ENCODE results near the gene SUPT5H. TPM values are rescaled to one million over a fixed set of nuclear protein-coding genes. Genes with fewer than 3 reads are reported as not detected.

The SUPT5H gene
- total RNA-seq, 1 donor from 2014 or later, result 139 TPM

DNA sequence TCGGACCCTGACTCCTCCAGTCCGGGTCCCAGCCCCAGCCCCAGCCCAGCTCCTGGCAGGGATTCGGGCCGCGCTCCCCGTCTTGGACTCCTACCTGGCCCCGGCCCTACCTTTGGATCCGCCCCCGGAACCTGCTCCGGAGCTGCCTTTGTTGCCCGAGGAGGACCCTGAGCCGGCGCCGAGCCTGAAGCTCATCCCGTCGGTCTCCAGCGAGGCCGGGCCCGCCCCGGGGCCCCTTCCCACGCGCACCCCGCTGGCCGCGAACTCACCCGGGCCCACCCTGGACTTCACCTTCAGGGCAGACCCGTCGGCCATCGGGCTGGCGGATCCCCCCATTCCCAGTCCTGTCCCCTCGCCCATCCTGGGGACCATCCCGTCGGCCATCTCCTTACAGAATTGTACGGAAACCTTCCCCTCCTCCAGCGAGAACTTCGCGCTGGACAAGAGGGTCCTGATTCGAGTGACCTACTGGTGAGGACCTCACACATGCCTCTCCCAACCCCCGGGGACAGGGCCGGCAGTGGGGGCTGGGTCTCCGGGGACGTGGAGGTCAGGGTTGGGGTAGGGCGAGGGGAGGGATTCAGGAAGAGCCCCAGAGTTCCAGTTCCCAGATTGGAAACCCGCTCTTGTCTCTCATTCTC, 70.3 kb downstream of the SUPT5H start:
- TF ChIP-seq, protein P1, sequence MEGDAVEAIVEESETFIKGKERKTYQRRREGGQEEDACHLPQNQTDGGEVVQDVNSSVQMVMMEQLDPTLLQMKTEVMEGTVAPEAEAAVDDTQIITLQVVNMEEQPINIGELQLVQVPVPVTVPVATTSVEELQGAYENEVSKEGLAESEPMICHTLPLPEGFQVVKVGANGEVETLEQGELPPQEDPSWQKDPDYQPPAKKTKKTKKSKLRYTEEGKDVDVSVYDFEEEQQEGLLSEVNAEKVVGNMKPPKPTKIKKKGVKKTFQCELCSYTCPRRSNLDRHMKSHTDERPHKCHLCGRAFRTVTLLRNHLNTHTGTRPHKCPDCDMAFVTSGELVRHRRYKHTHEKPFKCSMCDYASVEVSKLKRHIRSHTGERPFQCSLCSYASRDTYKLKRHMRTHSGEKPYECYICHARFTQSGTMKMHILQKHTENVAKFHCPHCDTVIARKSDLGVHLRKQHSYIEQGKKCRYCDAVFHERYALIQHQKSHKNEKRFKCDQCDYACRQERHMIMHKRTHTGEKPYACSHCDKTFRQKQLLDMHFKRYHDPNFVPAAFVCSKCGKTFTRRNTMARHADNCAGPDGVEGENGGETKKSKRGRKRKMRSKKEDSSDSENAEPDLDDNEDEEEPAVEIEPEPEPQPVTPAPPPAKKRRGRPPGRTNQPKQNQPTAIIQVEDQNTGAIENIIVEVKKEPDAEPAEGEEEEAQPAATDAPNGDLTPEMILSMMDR (IDR thresholded peaks at IDR 0.05; ENCODE audit: unreplicated experiment), result no peak
- Mint-ChIP-seq H3K27ac (ENCODE audit: unreplicated experiment) (no peak overlapping the region), H3K27me3 (ENCODE audit: unreplicated experiment) (peaks cover 15% of the 10 kb centered on the region), H3K4me1 (ENCODE audit: unreplicated experiment) (peaks cover 12% of the 10 kb centered on the region), H3K36me3 (ENCODE audit: low read depth, unreplicated experiment) (peaks cover 4% of the 10 kb centered on the region), H3K9me3 (ENCODE audit: unreplicated experiment) (no peaks in the 10 kb centered on the region), H3K4me3 (ENCODE audit: unreplicated experiment) (peak overlapping the region; percentile 81)
- DNase-seq (ENCODE audit: low spot score), result peak; percentile 28

DNA sequence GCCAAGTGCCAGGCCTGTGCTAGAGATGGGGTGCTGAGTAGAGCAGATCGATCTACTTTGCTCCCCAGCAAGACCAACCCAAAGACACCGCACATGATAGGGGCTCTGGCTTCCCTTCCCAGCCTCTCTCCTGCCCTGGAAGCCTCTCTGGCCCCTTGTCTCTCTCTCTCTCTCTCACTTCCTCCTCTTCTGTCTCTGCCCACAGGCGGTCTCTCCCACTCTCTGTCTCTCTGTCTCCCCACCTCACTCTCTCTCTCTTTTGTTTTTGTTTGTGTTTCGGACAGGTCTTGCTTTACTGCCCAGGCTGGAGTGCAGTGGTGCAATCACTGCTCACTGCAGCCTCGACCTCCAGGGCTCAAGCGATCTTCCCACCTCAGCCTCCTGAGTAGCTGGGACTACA, 70.9 kb downstream of the SUPT5H start:
- DNase-seq (ENCODE audit: low spot score), result no peak
- TF ChIP-seq, protein P1 (IDR thresholded peaks at IDR 0.05; ENCODE audit: unreplicated experiment), result no peak
- Mint-ChIP-seq H3K36me3 (ENCODE audit: low read depth, unreplicated experiment) (peaks cover 4% of the 10 kb centered on the region), H3K27ac (ENCODE audit: unreplicated experiment) (peak overlapping the region; percentile 25), H3K4me1 (ENCODE audit: unreplicated experiment) (peaks cover 12% of the 10 kb centered on the region), H3K27me3 (ENCODE audit: unreplicated experiment) (peaks cover 15% of the 10 kb centered on the region), H3K9me3 (ENCODE audit: unreplicated experiment) (no peaks in the 10 kb centered on the region), H3K4me3 (ENCODE audit: unreplicated experiment) (peak overlapping the region; percentile 81)

DNA sequence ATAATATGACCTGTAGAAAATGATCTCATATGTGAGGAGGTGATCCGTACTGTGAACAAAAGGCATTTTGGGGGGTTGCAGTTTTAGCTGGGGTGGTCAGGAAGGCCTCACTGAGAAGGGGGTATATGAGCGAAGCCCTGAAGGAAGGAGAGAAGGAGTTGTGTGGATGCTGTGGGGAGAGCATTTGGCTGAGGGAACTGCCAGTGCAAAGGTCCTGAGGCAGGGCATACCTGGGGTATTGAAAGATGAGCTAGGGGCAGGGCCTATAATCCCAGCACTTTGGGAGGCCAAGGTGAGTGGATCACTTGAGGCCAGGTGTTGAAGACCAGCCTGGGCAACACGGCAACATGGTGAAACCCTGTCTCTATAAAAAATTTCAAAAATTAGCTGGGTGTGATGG, 72.0 kb downstream of the SUPT5H start:
- H3K27ac Mint-ChIP-seq (ENCODE audit: unreplicated experiment), result peak overlapping the region; percentile 15
- H3K27me3 Mint-ChIP-seq (ENCODE audit: unreplicated experiment), result peaks cover 15% of the 10 kb centered on the region
- no peak for DNase-seq (ENCODE audit: low spot score)
- peak overlapping the region; percentile 73 for H3K4me3 Mint-ChIP-seq (ENCODE audit: unreplicated experiment)
- H3K36me3 Mint-ChIP-seq (ENCODE audit: low read depth, unreplicated experiment), result peaks cover 4% of the 10 kb centered on the region
- H3K4me1 Mint-ChIP-seq (ENCODE audit: unreplicated experiment), result peaks cover 12% of the 10 kb centered on the region
- no peaks in the 10 kb centered on the region for H3K9me3 Mint-ChIP-seq (ENCODE audit: unreplicated experiment)
- TF ChIP-seq, protein P1 (IDR thresholded peaks at IDR 0.05; ENCODE audit: unreplicated experiment), result no peak

DNA sequence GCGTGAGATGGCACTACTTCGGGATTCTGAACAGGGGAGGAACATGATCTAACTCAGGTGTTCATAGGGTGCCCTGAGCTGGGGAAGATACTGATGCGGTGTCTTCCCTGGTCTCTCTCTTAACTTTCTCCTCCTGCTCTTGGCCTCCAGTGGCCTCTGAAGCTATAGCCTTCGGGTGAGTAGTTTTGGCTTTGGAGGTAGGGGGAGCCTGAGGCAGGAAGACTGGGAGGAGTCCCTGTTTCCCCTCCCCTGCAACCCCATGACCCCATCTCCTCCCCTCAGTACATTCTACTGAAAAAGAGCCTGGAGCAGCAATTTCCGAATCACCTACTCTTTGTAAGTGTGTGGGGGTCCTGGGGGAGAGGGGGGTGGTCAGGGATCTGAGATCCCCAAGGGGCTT, 73.1 kb downstream of the SUPT5H start:
- Mint-ChIP-seq H3K9me3 (ENCODE audit: unreplicated experiment) (no peaks in the 10 kb centered on the region), H3K36me3 (ENCODE audit: low read depth, unreplicated experiment) (peaks cover 4% of the 10 kb centered on the region), H3K27me3 (ENCODE audit: unreplicated experiment) (peaks cover 15% of the 10 kb centered on the region), H3K27ac (ENCODE audit: unreplicated experiment) (no peak overlapping the region), H3K4me3 (ENCODE audit: unreplicated experiment) (no peak overlapping the region), H3K4me1 (ENCODE audit: unreplicated experiment) (peaks cover 12% of the 10 kb centered on the region)
- TF ChIP-seq, protein P1 (IDR thresholded peaks at IDR 0.05; ENCODE audit: unreplicated experiment), result no peak
- DNase-seq (ENCODE audit: low spot score), result no peak

DNA sequence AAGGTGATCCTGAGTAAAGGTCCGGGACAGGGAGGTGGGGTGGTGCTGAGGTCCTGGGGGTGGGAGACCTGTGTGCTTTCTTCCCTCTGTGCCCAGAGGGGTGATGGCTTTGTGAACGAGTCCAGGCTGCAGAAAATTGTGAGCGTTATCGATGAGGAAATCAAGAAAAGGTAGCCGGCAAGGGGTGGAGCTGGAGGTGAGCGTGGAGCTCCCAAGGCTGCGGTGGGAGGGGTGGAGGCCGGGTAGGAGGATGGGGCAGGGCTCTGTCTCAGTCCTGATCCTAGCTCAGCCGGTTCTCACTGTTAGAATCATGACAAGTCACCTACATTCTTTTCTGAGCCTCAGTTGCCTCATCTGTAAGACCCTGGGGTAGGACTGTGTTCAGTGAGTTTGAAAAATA, 73.6 kb downstream of the SUPT5H start:
- Mint-ChIP-seq H3K9me3 (ENCODE audit: unreplicated experiment) (no peaks in the 10 kb centered on the region), H3K4me1 (ENCODE audit: unreplicated experiment) (peaks cover 12% of the 10 kb centered on the region), H3K27me3 (ENCODE audit: unreplicated experiment) (peaks cover 12% of the 10 kb centered on the region), H3K27ac (ENCODE audit: unreplicated experiment) (no peak overlapping the region), H3K4me3 (ENCODE audit: unreplicated experiment) (no peak overlapping the region), H3K36me3 (ENCODE audit: low read depth, unreplicated experiment) (peaks cover 4% of the 10 kb centered on the region)
- TF ChIP-seq, protein P1 (IDR thresholded peaks at IDR 0.05; ENCODE audit: unreplicated experiment), result no peak
- DNase-seq (ENCODE audit: low spot score), result no peak
